NT2/D1 (cell line): ENCODE measurements around the gene THBS3.
"Not testable (repeated sequence)": the region's sequence is repeated elsewhere in the genome, so short reads cannot be mapped to it uniquely, and the experiment has no call there.

Experiments
- DNase-seq: peaks from one replicate; pipeline ENCODE4 v3.0.0-alpha.2; 2011; ENCODE audit warnings: low read depth, low spot score
- H3K27me3 ChIP-seq: 2 replicates; pipeline ENCODE4 v1.6.0; 2011; ENCODE audit warnings: mild to moderate bottlenecking; ENCODE audit not compliant: insufficient read length, insufficient read depth
- H3K36me3 ChIP-seq: 2 replicates; pipeline ENCODE4 v1.6.1; 2011; ENCODE audit warnings: mild to moderate bottlenecking, low read length, mixed read lengths; ENCODE audit not compliant: insufficient read depth, insufficient read length
- H3K4me1 ChIP-seq: 2 replicates; pipeline ENCODE4 v1.5.1; 2011; ENCODE audit not compliant: insufficient read depth, insufficient read length
- H3K4me3 ChIP-seq: 2 replicates; pipeline ENCODE4 v1.5.1; 2011; ENCODE audit warnings: low read depth; ENCODE audit not compliant: insufficient read length
- H3K9ac ChIP-seq: 2 replicates; pipeline ENCODE4 v1.6.0; 2011; ENCODE audit warnings: low read depth; ENCODE audit not compliant: insufficient read length
- H3K9me3 ChIP-seq: 2 replicates; pipeline ENCODE4 v1.5.1; 2011; ENCODE audit warnings: mild to moderate bottlenecking, low read length; ENCODE audit not compliant: insufficient read depth
- SUZ12 ChIP-seq: IDR thresholded peaks from 2 replicates; pipeline ENCODE4 v1.6.1; 2011; ENCODE audit not compliant: insufficient read length, insufficient read depth; ENCODE audit errors: extremely low read depth
- YY1 ChIP-seq: IDR thresholded peaks from 2 replicates; pipeline ENCODE4 v1.6.1; 2011; ENCODE audit not compliant: insufficient read length, insufficient read depth
- ZNF274 ChIP-seq: IDR thresholded peaks from 2 replicates; pipeline ENCODE4 v1.6.1; 2011; ENCODE audit warnings: mild to moderate bottlenecking, low read depth, low read length

THBS3 gene

DNA sequence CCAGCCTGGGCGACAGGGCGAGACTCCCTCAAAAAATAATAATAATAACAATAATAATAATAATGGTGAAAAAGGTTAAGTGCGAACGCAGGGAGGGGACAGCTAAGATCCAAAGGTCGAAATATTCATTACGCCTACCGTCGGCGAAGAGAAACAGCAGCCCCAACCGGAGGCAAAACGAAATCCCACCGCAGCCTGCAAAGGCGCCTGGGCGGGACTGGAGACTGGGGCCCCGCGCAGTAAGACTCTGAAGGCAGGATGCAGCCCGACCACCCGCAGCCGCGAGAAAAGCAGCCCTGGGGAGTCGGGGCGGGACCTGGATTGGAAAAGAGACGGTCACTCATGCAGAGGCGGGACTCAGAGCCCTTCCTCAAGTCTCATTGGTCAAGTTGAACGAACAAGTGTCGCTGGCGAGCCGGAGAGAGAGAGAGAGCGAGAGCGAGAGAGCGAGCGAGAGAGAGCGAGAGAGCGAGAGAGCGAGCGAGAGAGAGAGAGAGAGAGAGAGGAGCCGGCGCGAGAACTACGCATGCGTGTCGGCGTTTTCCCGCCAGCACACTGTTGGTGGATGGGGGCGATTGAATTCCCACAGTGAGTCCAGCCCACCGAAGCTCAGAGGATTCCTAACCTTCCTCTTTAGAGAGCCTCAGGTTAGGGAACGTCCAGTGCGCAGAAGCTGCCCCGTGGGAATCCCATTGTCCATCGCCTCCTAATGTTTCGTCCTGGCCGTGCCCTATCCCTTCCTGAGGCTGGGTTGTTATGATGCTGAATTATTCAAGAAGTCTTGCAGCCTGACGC is 36.9 kb upstream of the THBS3 start:
- peak; percentile 99 for DNase-seq
- Histone ChIP-seq H3K4me1 (peaks cover 8% of the 10 kb centered on the region), H3K9ac (peak overlapping the region; percentile 85), H3K36me3 (peaks cover 38% of the 10 kb centered on the region), H3K4me3 (peak overlapping the region; percentile 69), H3K9me3 (no peaks in the 10 kb centered on the region), H3K27me3 (no peaks in the 10 kb centered on the region)
- TF ChIP-seq ZNF274 (no peak), SUZ12 (no peak), YY1 (peak; percentile 8)

GRCh38 chr1:155242805-155243358 is 35.2 kb upstream of the THBS3 start:
- Histone ChIP-seq H3K27me3 (no peaks in the 10 kb centered on the region), H3K4me3 (peak overlapping the region; percentile 69), H3K9ac (peak overlapping the region; percentile 85), H3K36me3 (peaks cover 37% of the 10 kb centered on the region), H3K4me1 (peaks cover 8% of the 10 kb centered on the region), H3K9me3 (no peaks in the 10 kb centered on the region)
- no peak for DNase-seq
- TF ChIP-seq SUZ12 (no peak), ZNF274 (no peak), YY1 (no peak)

DNA sequence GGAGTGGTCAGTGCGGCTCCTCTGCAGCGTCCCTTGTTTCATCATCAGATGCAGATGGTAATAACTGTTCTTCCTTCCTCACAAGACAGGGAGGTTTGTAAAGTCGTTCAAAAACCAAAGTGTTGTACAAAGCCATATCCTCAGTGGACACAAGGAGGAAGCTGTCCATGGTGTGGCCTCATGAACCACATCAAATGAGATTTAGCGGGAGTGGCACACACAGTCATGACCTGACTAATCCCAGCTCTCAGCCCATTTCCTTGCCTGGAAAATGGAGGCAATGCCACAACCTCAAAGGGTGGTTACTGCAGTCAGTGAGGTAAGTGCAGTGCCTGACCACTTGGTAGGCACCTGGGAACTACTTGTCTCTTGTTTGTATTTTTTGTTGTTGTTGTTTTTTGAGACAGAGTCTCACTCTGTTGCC is 34.2 kb upstream of the THBS3 start:
- TF ChIP-seq ZNF274, result no peak
- no peak for TF ChIP-seq SUZ12
- no peak for TF ChIP-seq YY1
- Histone ChIP-seq H3K36me3 (peaks cover 37% of the 10 kb centered on the region), H3K9ac (peak overlapping the region; percentile 21), H3K4me1 (peaks cover 8% of the 10 kb centered on the region), H3K4me3 (no peak overlapping the region), H3K9me3 (no peaks in the 10 kb centered on the region), H3K27me3 (no peaks in the 10 kb centered on the region)
- no peak for DNase-seq

DNA sequence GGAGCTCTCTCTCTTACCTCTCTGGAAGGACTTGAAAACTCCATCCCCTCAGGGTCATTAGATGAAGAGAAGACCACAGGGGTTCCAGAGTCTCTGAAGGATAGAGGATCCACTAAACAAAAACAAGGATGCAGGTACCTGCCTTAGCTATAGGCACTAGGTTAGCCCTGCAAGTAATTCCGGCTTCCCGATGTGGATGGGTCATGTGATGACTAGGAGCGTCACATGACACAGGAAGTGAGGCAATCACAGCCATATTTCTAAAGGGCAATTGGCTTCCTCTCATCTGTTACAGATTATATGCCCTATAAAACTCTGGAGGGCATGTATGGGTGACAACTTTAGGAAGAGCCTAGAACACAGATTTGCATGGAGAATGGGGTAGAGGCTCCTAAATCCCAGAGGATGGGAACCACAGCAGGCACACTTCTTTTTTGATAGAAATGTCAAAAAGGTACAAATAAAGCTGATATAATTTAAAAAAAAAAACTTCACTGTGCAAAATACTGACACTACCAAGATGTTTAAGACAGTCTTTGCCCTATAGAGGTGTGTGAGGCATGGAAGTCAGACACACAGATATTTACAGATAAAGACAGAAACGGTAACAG is 33.5 kb upstream of the THBS3 start:
- Histone ChIP-seq H3K4me3 (no peak overlapping the region), H3K27me3 (no peaks in the 10 kb centered on the region), H3K9me3 (no peaks in the 10 kb centered on the region), H3K4me1 (peaks cover 8% of the 10 kb centered on the region), H3K36me3 (peaks cover 40% of the 10 kb centered on the region), H3K9ac (peak overlapping the region; percentile 21)
- peak; percentile 96 for TF ChIP-seq YY1
- no peak for TF ChIP-seq ZNF274
- peak; percentile 75 for DNase-seq

- Histone ChIP-seq H3K4me1 (peaks cover 2% of the 10 kb centered on the region), H3K36me3 (peaks cover 50% of the 10 kb centered on the region), H3K9ac (no peak overlapping the region), H3K27me3 (no peaks in the 10 kb centered on the region), H3K9me3 (no peaks in the 10 kb centered on the region), H3K4me3 (no peak overlapping the region)
- TF ChIP-seq ZNF274, result no peak
- TF ChIP-seq SUZ12, result no peak
- no peak for TF ChIP-seq YY1
- DNase-seq, result no peak
Measured at GRCh38 chr1:155236451-155236850, 28.8 kb upstream of the THBS3 start.

DNA sequence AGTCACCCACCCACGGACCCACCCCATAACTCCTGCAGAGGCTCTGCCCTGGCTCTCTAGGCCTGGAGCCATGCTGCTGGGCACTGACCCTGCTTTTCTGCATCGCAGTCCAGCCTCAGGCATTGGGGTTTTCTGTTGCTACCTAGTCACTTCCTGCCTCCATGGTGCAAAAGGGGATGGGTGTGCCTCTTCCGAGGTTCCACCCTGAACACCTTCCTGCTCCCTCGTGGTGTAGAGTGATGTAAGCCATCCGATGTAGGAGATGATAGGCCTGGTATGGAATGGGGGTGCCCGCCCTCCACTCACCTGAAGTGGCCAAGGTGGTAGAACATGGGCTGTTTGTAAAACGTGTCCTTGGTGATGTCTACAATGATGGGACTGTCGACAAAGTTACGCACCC is 27.7 kb upstream of the THBS3 start:
- not testable (repeated sequence) for H3K9ac ChIP-seq, H3K27me3 ChIP-seq, H3K4me3 ChIP-seq, DNase-seq, H3K9me3 ChIP-seq, H3K4me1 ChIP-seq
- H3K36me3 ChIP-seq, result peaks cover 50% of the 10 kb centered on the region

DNA sequence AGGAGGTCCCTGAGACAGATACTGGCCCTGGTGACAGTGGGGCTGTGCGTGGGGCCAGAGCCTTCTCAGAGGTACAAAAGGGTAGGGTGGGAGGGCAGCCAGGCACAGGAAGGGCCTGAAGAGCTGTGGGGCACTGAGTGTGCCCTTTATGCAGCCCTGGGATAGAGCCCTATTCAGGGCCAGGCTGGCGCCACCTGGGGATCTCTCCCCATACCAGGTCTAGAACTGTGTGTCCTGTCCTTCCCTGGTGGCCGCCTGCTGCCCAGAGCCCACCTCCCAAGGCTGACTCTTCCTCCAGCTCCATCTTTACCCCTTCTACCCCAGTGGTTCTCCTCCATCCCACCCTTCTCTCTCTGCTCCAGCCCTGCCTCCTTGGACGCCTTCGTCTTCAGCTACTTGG is 25.8 kb upstream of the THBS3 start:
- not testable (repeated sequence) for H3K4me3 ChIP-seq, DNase-seq, H3K27me3 ChIP-seq, H3K4me1 ChIP-seq, H3K9me3 ChIP-seq, H3K9ac ChIP-seq
- peaks cover 37% of the 10 kb centered on the region for H3K36me3 ChIP-seq

GRCh38 chr1:155232001-155232978 is 24.6 kb upstream of the THBS3 start:
- not testable (repeated sequence) for H3K9me3 ChIP-seq, H3K4me1 ChIP-seq, H3K4me3 ChIP-seq, H3K27me3 ChIP-seq, DNase-seq, H3K9ac ChIP-seq
- H3K36me3 ChIP-seq, result peaks cover 28% of the 10 kb centered on the region

DNA sequence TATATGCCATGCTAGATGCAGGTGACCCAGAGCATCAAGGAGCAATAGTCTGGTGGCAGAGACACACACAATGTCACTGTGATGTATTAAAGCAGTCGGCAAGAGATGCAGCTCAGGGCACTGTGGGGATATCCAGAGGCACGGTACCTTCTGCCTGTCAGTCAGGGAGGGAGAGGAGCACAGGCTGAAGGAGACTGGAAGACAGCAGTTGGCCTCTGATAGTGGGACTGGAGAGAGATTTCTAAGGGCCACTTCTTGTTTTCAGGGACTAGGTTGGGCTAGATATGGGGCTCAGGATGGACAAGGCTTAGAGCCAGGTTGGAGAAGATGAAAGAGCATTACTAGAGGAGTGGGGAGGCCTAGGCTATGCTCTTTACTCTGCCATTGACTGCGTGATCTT is 23.6 kb upstream of the THBS3 start:
- not testable (repeated sequence) for H3K9ac ChIP-seq, H3K9me3 ChIP-seq, H3K4me3 ChIP-seq, H3K27me3 ChIP-seq, DNase-seq, H3K4me1 ChIP-seq
- peaks cover 18% of the 10 kb centered on the region for H3K36me3 ChIP-seq
